ELF-1 (cell line): ENCODE data around the gene PODXL2.

Source experiments
- DNase-seq: peaks from one replicate; pipeline ENCODE4 v3.0.0-alpha.2; 2016; ENCODE audit warnings: low read depth, low spot score

Gene PODXL2

DNA sequence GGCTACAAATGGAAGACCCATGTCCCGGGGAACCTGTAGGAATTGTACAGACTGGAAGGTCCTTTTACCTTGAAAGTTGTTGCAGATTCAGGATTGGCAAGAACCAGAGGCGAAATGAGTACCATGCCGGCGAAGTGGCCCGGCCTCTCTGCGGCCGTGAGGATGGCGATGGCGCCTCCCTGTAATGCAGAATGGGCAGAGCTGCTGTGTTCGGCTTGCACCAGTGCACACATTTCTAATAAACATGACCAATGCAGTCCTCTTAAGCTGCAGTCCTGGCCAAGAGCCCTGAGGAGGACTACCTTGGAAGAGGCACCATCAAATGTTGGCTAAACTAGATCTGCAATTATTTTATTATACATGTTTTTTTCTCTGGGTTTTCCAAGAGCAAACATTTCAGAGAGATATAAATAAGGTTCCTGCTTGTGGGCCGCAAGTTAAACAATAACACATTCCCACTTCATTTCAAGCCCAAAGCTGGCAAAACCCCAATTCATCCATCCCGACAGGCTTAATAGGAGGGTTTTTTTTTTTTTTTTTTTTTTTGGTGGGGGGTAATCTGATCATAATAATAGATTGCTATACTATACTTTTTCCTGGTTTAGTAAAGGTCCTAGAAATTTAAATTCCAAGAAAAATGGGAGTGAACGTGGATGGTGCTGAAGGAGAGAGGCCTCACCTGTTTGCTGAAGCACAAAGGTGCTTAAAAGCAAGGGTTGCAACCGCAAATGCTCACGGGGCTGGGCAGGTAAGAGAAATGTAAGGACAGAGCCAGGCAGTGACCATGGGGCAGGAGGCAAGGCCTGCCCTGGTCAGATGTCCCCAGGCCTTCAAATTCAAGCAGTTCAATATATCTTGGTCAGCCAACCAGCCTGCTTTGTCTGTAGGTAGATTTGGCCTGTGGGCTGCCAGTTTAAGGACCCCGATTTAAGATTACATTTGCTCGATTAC is 92.3 kb downstream of the PODXL2 start:
- DNase-seq, result no peak

- DNase-seq, result no peak
Measured at GRCh38 chr3:127722091-127722784, 93.3 kb downstream of the PODXL2 start.
